ENCODE measurements around the gene EFL1.

Gene EFL1

GRCh38 chr15:82146576-82146975 lies 116.0 kb downstream of the EFL1 start:
- H3K4me3 ChIP-seq (ENCODE audit: low read depth, low read length) = no peak overlapping the region
- no peak for TF ChIP-seq CTCF (IDR thresholded peaks at IDR 0.05; ENCODE audit: low read depth, low read length, missing control alignments)
- no peak for DNase-seq (ENCODE audit: low read depth)

GRCh38 chr15:82143390-82144385 lies 118.8 kb downstream of the EFL1 start:
- H3K4me3 ChIP-seq (ENCODE audit: low read depth, low read length) = no peak overlapping the region
- TF ChIP-seq CTCF (IDR thresholded peaks at IDR 0.05; ENCODE audit: low read depth, low read length, missing control alignments) = no peak
- no peak for DNase-seq (ENCODE audit: low read depth)

GRCh38 chr15:82140886-82141285 lies 121.6 kb downstream of the EFL1 start:
- H3K4me3 ChIP-seq (ENCODE audit: low read depth, low read length) = no peak overlapping the region
- no peak for TF ChIP-seq CTCF (IDR thresholded peaks at IDR 0.05; ENCODE audit: low read depth, low read length, missing control alignments)
- no peak for DNase-seq (ENCODE audit: low read depth)

GRCh38 chr15:82139823-82140268 lies 122.7 kb downstream of the EFL1 start:
- H3K4me3 ChIP-seq (ENCODE audit: low read depth, low read length) = no peak overlapping the region
- TF ChIP-seq CTCF (IDR thresholded peaks at IDR 0.05; ENCODE audit: low read depth, low read length, missing control alignments) = peak; percentile 57
- DNase-seq (ENCODE audit: low read depth) = no peak

GRCh38 chr15:82138306-82138705 lies 124.2 kb downstream of the EFL1 start:
- H3K4me3 ChIP-seq (ENCODE audit: low read depth, low read length) = no peak overlapping the region
- DNase-seq (ENCODE audit: low read depth) = no peak
- no peak for TF ChIP-seq CTCF (IDR thresholded peaks at IDR 0.05; ENCODE audit: low read depth, low read length, missing control alignments)

- H3K4me3 ChIP-seq (ENCODE audit: low read depth, low read length) = no peak overlapping the region
- DNase-seq (ENCODE audit: low read depth) = no peak
- no peak for TF ChIP-seq CTCF (IDR thresholded peaks at IDR 0.05; ENCODE audit: low read depth, low read length, missing control alignments)
Observed at GRCh38 chr15:82137261-82137660, 125.3 kb downstream of the EFL1 start.
